Astrocyte (in vitro differentiated cells and primary cell): ENCODE results near the gene OR10C1. TPM values are rescaled to one million over a fixed set of nuclear protein-coding genes. Genes with fewer than 3 reads are reported as not detected.

ENCODE experiments used
- DNase-seq: peaks from one replicate; pipeline ENCODE4 v3.0.0-alpha.2; 2010; ENCODE audit warnings: low read depth
- FAIRE-seq: peaks from 2 replicates; lab custom pipeline; 2011; peaks lifted over from hg19 to GRCh38; lab: Jason Lieb, UNC
- H2AFZ ChIP-seq: 2 replicates; pipeline ENCODE4 v1.6.0; 2012; ENCODE audit warnings: low read depth, low read length, inconsistent platforms
- H3K27ac ChIP-seq: 2 replicates; pipeline ENCODE4 v1.5.1; 2011; ENCODE audit warnings: low read depth, low read length, inconsistent platforms
- H3K27me3 ChIP-seq: 2 replicates; pipeline ENCODE4 v1.6.0; 2011; ENCODE audit warnings: low read length, inconsistent platforms; ENCODE audit not compliant: insufficient read depth
- H3K36me3 ChIP-seq: 2 replicates; pipeline ENCODE4 v1.5.1; 2011; ENCODE audit warnings: low read length, inconsistent platforms; ENCODE audit not compliant: insufficient read depth
- H3K4me1 ChIP-seq: 2 replicates; pipeline ENCODE4 v1.5.1; 2011; ENCODE audit warnings: low read length, inconsistent platforms; ENCODE audit not compliant: insufficient read depth
- H3K4me2 ChIP-seq: 2 replicates; pipeline ENCODE4 v1.6.0; 2012; ENCODE audit warnings: low read length, inconsistent platforms
- H3K4me3 ChIP-seq: 2 replicates; pipeline ENCODE4 v1.5.1; 2011; ENCODE audit warnings: low read depth, mild to moderate bottlenecking, low read length, inconsistent platforms; ENCODE audit not compliant: insufficient read depth
- H3K79me2 ChIP-seq: 2 replicates; pipeline ENCODE4 v1.6.0; 2012; ENCODE audit warnings: mild to moderate bottlenecking, low read length, inconsistent platforms; ENCODE audit not compliant: insufficient read depth
- H3K9ac ChIP-seq: 2 replicates; pipeline ENCODE4 v1.6.0; 2012; ENCODE audit warnings: mild to moderate bottlenecking, low read length, inconsistent platforms
- H3K9me3 ChIP-seq: 2 replicates; pipeline ENCODE4 v1.5.1; 2012; ENCODE audit warnings: low read depth, mild to moderate bottlenecking, low read length, inconsistent platforms; ENCODE audit not compliant: insufficient read depth
- H4K20me1 ChIP-seq: 2 replicates; pipeline ENCODE4 v1.6.0; 2012; ENCODE audit warnings: low read length, inconsistent platforms; ENCODE audit not compliant: insufficient read depth
- H3K27ac Mint-ChIP-seq: one replicate; pipeline ENCODE4 v1.8.0; 2021; ENCODE audit warnings: mild to moderate bottlenecking, mixed read lengths; ENCODE audit not compliant: unreplicated experiment
- H3K27me3 Mint-ChIP-seq: one replicate; pipeline ENCODE4 v1.8.0; 2021; ENCODE audit warnings: low read depth, mixed read lengths; ENCODE audit not compliant: unreplicated experiment
- H3K36me3 Mint-ChIP-seq: one replicate; pipeline ENCODE4 v1.8.0; 2021; ENCODE audit warnings: low read depth, mixed read lengths; ENCODE audit not compliant: unreplicated experiment
- H3K4me1 Mint-ChIP-seq: one replicate; pipeline ENCODE4 v1.8.0; 2021; ENCODE audit warnings: low read depth, mixed read lengths; ENCODE audit not compliant: unreplicated experiment
- H3K4me3 Mint-ChIP-seq: one replicate; pipeline ENCODE4 v1.8.0; 2021; ENCODE audit warnings: mild to moderate bottlenecking, moderate library complexity, mixed read lengths; ENCODE audit not compliant: unreplicated experiment
- H3K9me3 Mint-ChIP-seq: one replicate; pipeline ENCODE4 v1.8.0; 2021; ENCODE audit warnings: mild to moderate bottlenecking, mixed read lengths; ENCODE audit not compliant: unreplicated experiment
- CTCF ChIP-seq: IDR thresholded peaks from 2 replicates; pipeline ENCODE4 v1.5.1; 2011; ENCODE audit warnings: low read depth, mild to moderate bottlenecking, inconsistent platforms, low read length, moderate library complexity; ENCODE audit not compliant: insufficient read depth
- EZH2 ChIP-seq: IDR thresholded peaks from 2 replicates; pipeline ENCODE4 v1.6.1; 2012; ENCODE audit warnings: mild to moderate bottlenecking, low read length, inconsistent platforms; ENCODE audit not compliant: insufficient read depth
- total RNA-seq: library from RNA; stranded (reverse); gene quantifications from 2 replicates; pipeline ENCODE4 v1.2.1, GENCODE V29; 2021

The OR10C1 gene
- total RNA-seq, 1 donor from 2014 or later = not detected

GRCh38 chr6:29486577-29486976 lies 47.5 kb downstream of the OR10C1 start:
- H3K4me3 ChIP-seq = no peak overlapping the region
- Mint-ChIP-seq H3K9me3 (peaks cover 6% of the 10 kb centered on the region), H3K36me3 (no peaks in the 10 kb centered on the region), H3K4me3 (no peak overlapping the region), H3K4me1 (peaks cover 2% of the 10 kb centered on the region), H3K27ac (no peak overlapping the region), H3K27me3 (peaks cover 4% of the 10 kb centered on the region)
- no peaks in the 10 kb centered on the region for H4K20me1 ChIP-seq
- no peak for DNase-seq
- no peak overlapping the region for H3K4me2 ChIP-seq
- no peak for TF ChIP-seq CTCF
- no peak for TF ChIP-seq EZH2
- no peaks in the 10 kb centered on the region for H3K79me2 ChIP-seq
- no peak overlapping the region for H3K9ac ChIP-seq
- H3K27ac ChIP-seq = no peak overlapping the region
- H3K4me1 ChIP-seq = peaks cover 3% of the 10 kb centered on the region
- no peak overlapping the region for H2AFZ ChIP-seq
- peaks cover 5% of the 10 kb centered on the region for H3K9me3 ChIP-seq
- no peak for FAIRE-seq
- no peaks in the 10 kb centered on the region for H3K27me3 ChIP-seq
- H3K36me3 ChIP-seq = no peaks in the 10 kb centered on the region

GRCh38 chr6:29487131-29487530 lies 48.0 kb downstream of the OR10C1 start:
- Mint-ChIP-seq H3K27me3 (peaks cover 4% of the 10 kb centered on the region), H3K27ac (no peak overlapping the region), H3K9me3 (peaks cover 5% of the 10 kb centered on the region), H3K4me1 (peaks cover 3% of the 10 kb centered on the region), H3K4me3 (no peak overlapping the region), H3K36me3 (no peaks in the 10 kb centered on the region)
- Histone ChIP-seq H3K79me2 (no peaks in the 10 kb centered on the region), H3K27me3 (no peaks in the 10 kb centered on the region), H3K4me2 (no peak overlapping the region), H3K9me3 (peaks cover 5% of the 10 kb centered on the region), H3K36me3 (no peaks in the 10 kb centered on the region), H3K9ac (no peak overlapping the region), H3K4me1 (peaks cover 3% of the 10 kb centered on the region), H3K4me3 (no peak overlapping the region), H3K27ac (no peak overlapping the region), H2AFZ (no peak overlapping the region), H4K20me1 (no peaks in the 10 kb centered on the region)
- DNase-seq (no peak), FAIRE-seq (no peak)
- TF ChIP-seq EZH2 = no peak
- no peak for TF ChIP-seq CTCF

- no peak for FAIRE-seq
- Mint-ChIP-seq H3K4me3 (no peak within 1 kb of the TSS), H3K27me3 (peaks cover 4% of the 10 kb centered on the region), H3K4me1 (peaks cover 7% of the 10 kb centered on the region), H3K36me3 (peaks cover 1% of the 10 kb centered on the region), H3K27ac (no peak within 1 kb of the TSS), H3K9me3 (peaks cover 5% of the 10 kb centered on the region)
- no peak for DNase-seq
- Histone ChIP-seq H4K20me1 (no peaks in the 10 kb centered on the region), H2AFZ (no peak within 1 kb of the TSS), H3K27me3 (no peaks in the 10 kb centered on the region), H3K9ac (no peak within 1 kb of the TSS), H3K27ac (no peak within 1 kb of the TSS), H3K4me2 (no peak within 1 kb of the TSS), H3K36me3 (no peaks in the 10 kb centered on the region), H3K9me3 (peaks cover 5% of the 10 kb centered on the region), H3K4me3 (no peak within 1 kb of the TSS), H3K79me2 (no peaks in the 10 kb centered on the region), H3K4me1 (peaks cover 3% of the 10 kb centered on the region)
- TF ChIP-seq EZH2 (no peak), CTCF (no peak)
Observed at GRCh38 chr6:29487660-29488059, 48.6 kb downstream of the OR10C1 start, which contains the start of gene MAS1L. Gene MAS1L, minus strand, starts transcription at chr6:29487956. Its CDS starts 54 bp downstream, at chr6:29487902.
